Subcutaneous abdominal adipose tissue (tissue), 5 donors: ENCODE results near the gene TAF6L.
"Not testable (repeated sequence)": the region's sequence is repeated elsewhere in the genome, so short reads cannot be mapped to it uniquely, and the experiment has no call there.

ENCODE experiments used
- H3K27ac ChIP-seq: one replicate; pipeline ENCODE4 v1.7.0; 2013; ENCODE audit warnings: low read depth, mild to moderate bottlenecking, inconsistent platforms, low read length, moderate library complexity
- H3K27me3 ChIP-seq, 5 donors: one replicate each; pipeline ENCODE4 v1.7.0; 2013; ENCODE audit warnings: low read length in 5 of 5, inconsistent platforms in 1 of 5; ENCODE audit not compliant: control insufficient read depth in 5 of 5, insufficient read depth in 4 of 5
- H3K36me3 ChIP-seq, 5 donors: one replicate each; pipeline ENCODE4 v1.7.0; 2013; ENCODE audit warnings: low read length in 5 of 5; ENCODE audit not compliant: control insufficient read depth in 5 of 5, insufficient read depth in 5 of 5
- H3K4me1 ChIP-seq, 5 donors: one replicate each; pipeline ENCODE4 v1.7.0; 2013; ENCODE audit warnings: low read length in 5 of 5, mild to moderate bottlenecking in 3 of 5, moderate library complexity in 1 of 5; ENCODE audit not compliant: control insufficient read depth in 5 of 5, insufficient read depth in 5 of 5
- H3K4me3 ChIP-seq, 5 donors: one replicate each; pipeline ENCODE4 v1.7.0; 2013; ENCODE audit warnings: low read length in 5 of 5, low read depth in 1 of 5
- H3K9ac ChIP-seq, 5 donors: one replicate each; pipeline ENCODE4 v1.7.0; 2013; ENCODE audit warnings: low read length in 5 of 5, mild to moderate bottlenecking in 4 of 5, moderate library complexity in 3 of 5
- H3K9me3 ChIP-seq, 5 donors: one replicate each; pipeline ENCODE4 v1.7.0; 2013; ENCODE audit warnings: low read length in 5 of 5; ENCODE audit not compliant: control insufficient read depth in 5 of 5
- donor health status: healthy.
- donor health status: healthy.
- donor health status: healthy.
- donor health status: healthy.
- donor health status: healthy.

The TAF6L gene

GRCh38 chr11:62728171-62728988 lies 42.8 kb upstream of the TAF6L start, which contains the start of gene TTC9C:
Gene TTC9C (plus strand): TSS chr11:62728486. CDS start chr11:62728849, 363 bp downstream.
- peak within 1 kb of the TSS; percentile 81 to 98 (median 97) for H3K9ac ChIP-seq
- no peaks in the 10 kb centered on the region for H3K9me3 ChIP-seq
- H3K36me3 ChIP-seq = peaks cover 9 to 18% (median 15%) of the 10 kb centered on the region in 5 donors
- H3K4me1 ChIP-seq = peaks cover 15 to 53% (median 49%) of the 10 kb centered on the region in 5 donors
- peak within 1 kb of the TSS; percentile 98 for H3K27ac ChIP-seq
- H3K4me3 ChIP-seq = peak within 1 kb of the TSS; percentile 74 to 97 (median 94)
- no peaks in the 10 kb centered on the region for H3K27me3 ChIP-seq

GRCh38 chr11:62730076-62730475 lies 41.1 kb upstream of the TAF6L start:
- Histone ChIP-seq H3K9ac (peak overlapping the region in 3 of 5 donors; percentile 3 to 56 (median 13)), H3K36me3 (peaks cover 4 to 19% (median 13%) of the 10 kb centered on the region in 5 donors), H3K4me1 (peaks cover 11 to 38% (median 36%) of the 10 kb centered on the region in 5 donors), H3K4me3 (peak overlapping the region in 4 of 5 donors; percentile 12 to 86 (median 33)), H3K27ac (peak overlapping the region; percentile 17)
- H3K27me3 ChIP-seq, H3K9me3 ChIP-seq: not testable (repeated sequence)

GRCh38 chr11:62732830-62733229 lies 38.4 kb upstream of the TAF6L start:
- no peak overlapping the region for H3K27ac ChIP-seq
- H3K4me3 ChIP-seq = no peak overlapping the region
- H3K9me3 ChIP-seq = no peaks in the 10 kb centered on the region
- peak overlapping the region in 1 of 5 donors; percentile 10 for H3K9ac ChIP-seq
- peaks cover 2 to 22% (median 20%) of the 10 kb centered on the region in 5 donors for H3K4me1 ChIP-seq
- H3K27me3 ChIP-seq = no peaks in the 10 kb centered on the region
- peaks cover 10 to 35% (median 18%) of the 10 kb centered on the region in 5 donors for H3K36me3 ChIP-seq

GRCh38 chr11:62737196-62737595 lies 34.0 kb upstream of the TAF6L start:
- Histone ChIP-seq H3K4me1 (no peaks in the 10 kb centered on the region), H3K4me3 (no peak overlapping the region), H3K36me3 (peaks cover 16 to 66% (median 46%) of the 10 kb centered on the region in 5 donors), H3K9me3 (no peaks in the 10 kb centered on the region), H3K9ac (no peak overlapping the region), H3K27me3 (no peaks in the 10 kb centered on the region), H3K27ac (no peak overlapping the region)

- Histone ChIP-seq H3K9ac (no peak overlapping the region), H3K36me3 (peaks cover 0 to 14% (median 9%) of the 10 kb centered on the region in 5 donors), H3K9me3 (no peaks in the 10 kb centered on the region), H3K27ac (no peak overlapping the region), H3K27me3 (no peaks in the 10 kb centered on the region), H3K4me1 (peaks cover under 1 to 11% (median 8%) of the 10 kb centered on the region in 5 donors), H3K4me3 (no peak overlapping the region)
Observed at GRCh38 chr11:62747475-62748160, 23.6 kb upstream of the TAF6L start.

- not testable (repeated sequence) for H3K9me3 ChIP-seq, H3K9ac ChIP-seq, H3K27ac ChIP-seq, H3K27me3 ChIP-seq, H3K4me3 ChIP-seq
- peaks cover 13 to 27% (median 18%) of the 10 kb centered on the region in 5 donors for H3K4me1 ChIP-seq
- H3K36me3 ChIP-seq = peaks cover 0 to 17% (median 13%) of the 10 kb centered on the region in 5 donors
Observed at GRCh38 chr11:62749931-62750330, 21.3 kb upstream of the TAF6L start.

- H3K27ac ChIP-seq = no peak overlapping the region
- H3K9ac ChIP-seq = no peak overlapping the region
- H3K4me1 ChIP-seq = peaks cover 13 to 27% (median 18%) of the 10 kb centered on the region in 5 donors
- no peaks in the 10 kb centered on the region for H3K27me3 ChIP-seq
- peak overlapping the region in 1 of 5 donors; percentile 96 for H3K4me3 ChIP-seq
- peaks cover 0 to 17% (median 13%) of the 10 kb centered on the region in 5 donors for H3K36me3 ChIP-seq
- no peaks in the 10 kb centered on the region for H3K9me3 ChIP-seq
Observed at GRCh38 chr11:62752177-62752785, 18.9 kb upstream of the TAF6L start.

GRCh38 chr11:62752994-62753735 lies 18.0 kb upstream of the TAF6L start:
- H3K36me3 ChIP-seq = peaks cover 0 to 17% (median 13%) of the 10 kb centered on the region in 5 donors
- H3K27ac ChIP-seq = peak overlapping the region; percentile 84
- H3K9me3 ChIP-seq = no peaks in the 10 kb centered on the region
- peak overlapping the region in 4 of 5 donors; percentile 54 to 84 (median 67) for H3K9ac ChIP-seq
- no peaks in the 10 kb centered on the region for H3K27me3 ChIP-seq
- H3K4me1 ChIP-seq = peaks cover 13 to 27% (median 18%) of the 10 kb centered on the region in 5 donors
- H3K4me3 ChIP-seq = peak overlapping the region; percentile 96 to 100 (median 99)
